HG03039 (cell line): ENCODE results near the gene SCART1.
"Not testable (repeated sequence)": the region's sequence is repeated elsewhere in the genome, so short reads cannot be mapped to it uniquely, and the experiment has no call there.

ENCODE experiments used
- ATAC-seq: cut with Tn5 transposase; IDR thresholded peaks from one replicate; pipeline ENCODE4 v1.9.1; 2021; ENCODE audit warnings: mild to moderate bottlenecking, moderate library complexity; ENCODE audit not compliant: unreplicated experiment

SCART1 gene

DNA sequence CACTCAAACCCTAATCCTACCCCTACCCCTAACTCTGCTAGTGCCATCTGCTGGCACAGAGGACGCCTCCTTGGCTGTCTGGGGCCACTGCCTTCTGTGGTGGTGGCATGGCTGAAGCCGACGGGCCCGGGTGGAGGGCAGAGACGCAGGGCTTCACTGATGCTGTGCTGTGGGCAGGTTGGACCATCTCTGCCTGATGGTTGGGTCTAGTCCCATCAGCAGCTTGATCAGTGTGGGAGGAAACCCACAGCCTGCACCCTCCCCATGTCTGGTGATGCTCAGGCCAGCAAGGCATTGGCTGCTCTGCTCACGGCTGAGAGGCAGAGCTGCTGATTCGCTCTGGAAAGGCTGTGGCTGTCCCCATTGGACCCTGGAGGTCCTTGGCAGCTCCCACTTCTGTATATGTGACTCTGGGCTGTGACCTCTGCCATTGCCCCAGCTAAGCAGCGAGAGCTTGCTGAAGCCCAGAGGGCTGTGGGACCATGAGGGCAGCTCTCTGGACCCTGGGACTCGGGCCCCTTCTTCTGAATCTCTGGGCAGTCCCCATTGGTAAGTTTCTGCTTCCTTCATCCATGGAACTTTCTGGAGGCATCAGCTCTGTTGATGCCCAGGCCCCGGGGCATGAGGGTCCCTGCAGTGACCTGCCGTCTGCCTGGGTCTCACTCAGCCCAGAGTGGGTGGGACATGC, at the start of gene SCART1:
Gene SCART1, plus strand, starts transcription at position 430 of the 688 bp plus-strand sequence. Its CDS starts 53 bp downstream, at position 483.
- no peak for ATAC-seq

DNA sequence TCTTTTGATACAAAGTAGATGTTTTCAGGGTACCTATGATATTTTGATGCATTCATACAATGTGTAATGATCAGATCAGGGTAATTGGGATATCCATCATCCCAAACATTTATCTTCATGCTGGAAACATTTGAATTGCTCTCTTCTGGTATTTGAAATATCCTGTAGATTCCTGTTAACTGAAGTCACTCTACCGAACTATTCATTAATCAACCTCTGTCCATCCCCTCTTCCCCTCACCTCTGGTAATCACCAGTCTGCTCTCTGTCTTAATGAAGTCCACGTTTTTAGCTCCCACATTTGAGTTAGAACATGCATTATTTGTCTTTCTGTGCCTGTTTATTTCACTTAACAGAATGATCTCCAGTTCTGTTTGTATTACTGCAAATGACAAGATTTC, 48.5 kb upstream of the SCART1 start:
- no peak for ATAC-seq

DNA sequence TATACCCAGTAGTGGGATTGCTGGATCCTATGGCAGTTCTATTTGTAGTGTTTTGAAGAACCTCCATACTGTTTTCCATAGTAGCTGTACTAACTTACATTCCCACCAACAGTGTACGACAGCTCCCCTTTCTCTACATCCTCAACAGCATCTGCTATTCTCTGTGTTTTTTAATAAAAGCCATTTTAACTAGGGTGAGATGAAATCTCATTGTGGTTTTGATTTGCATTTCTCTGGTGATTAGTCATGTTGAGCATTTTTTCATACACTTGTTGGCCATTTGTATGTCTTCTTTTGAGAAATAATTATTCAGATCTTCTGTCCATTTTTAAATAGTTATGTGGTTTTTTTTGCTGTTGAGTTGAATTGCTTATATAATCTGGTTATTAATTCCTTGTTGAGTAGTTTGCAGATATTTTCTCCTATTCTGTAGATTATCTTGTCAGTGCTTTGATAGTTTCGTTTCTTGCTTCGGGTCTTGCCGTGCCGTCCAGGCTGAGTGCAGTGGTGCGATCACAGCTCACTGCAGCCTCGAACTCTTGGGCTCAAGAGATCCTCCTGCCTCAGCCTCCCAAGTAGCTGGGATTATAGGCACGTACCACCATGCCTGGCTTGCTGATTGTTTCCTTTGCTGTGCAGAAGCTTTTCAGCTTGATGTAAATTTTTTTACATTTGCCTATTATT, 47.8 kb upstream of the SCART1 start:
- no peak for ATAC-seq

DNA sequence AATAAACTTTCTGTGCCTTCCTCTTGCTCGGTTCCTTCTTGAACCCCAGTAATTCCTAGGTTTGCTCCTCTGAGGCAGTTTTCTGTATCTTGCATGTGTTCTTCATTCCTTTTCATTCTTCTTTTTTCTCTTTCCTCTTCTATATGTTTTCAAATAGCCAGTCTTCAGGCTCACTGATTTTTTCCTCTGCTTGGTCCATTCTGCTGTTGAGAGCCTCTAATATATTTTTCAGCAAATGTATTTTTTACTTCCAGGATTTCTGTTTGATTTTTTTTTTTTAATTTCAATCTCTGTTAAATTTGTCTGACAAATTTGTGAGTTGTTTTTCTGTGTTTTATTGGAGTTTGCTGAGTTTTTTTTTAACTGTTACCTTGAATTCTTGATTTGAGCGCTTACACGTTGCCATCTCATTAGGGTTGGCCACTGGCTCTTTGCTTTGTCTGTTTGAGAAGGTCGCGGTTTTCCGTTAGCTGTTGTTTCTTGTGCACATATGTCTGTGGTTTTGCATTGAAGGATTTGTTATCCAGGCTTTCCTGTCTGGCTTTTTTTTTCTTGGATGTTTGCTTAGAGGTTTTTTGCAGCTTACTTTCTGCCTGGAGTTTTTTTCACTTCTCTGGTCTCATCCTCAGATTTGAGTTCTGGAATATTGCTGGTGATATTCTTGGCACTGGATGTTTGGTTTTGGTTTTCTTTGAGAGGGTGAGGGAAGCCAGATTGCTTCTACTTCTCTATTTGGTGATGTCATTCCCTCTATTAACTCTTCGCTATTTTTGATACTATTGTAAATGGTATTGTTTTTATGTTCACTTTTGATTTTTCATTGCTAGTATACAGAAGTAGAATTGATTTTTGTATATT, 42.0 kb upstream of the SCART1 start:
- no peak for ATAC-seq

DNA sequence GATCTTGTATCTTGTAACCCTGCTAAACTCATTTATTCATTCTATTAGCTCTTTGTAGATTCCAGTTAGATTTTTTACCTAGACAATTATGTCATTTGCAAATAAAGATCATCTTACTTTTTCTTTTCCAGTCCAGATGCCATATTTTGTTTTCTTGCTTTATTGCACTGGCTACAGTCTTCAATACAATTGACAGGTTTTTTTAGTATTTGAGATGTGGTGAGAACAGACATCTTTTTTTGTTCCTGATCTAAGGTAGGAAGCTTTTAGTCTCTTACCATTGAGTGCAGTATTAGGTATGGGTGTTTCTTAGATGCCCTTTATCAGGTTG, 41.4 kb upstream of the SCART1 start:
- ATAC-seq: no peak

GRCh38 chr10:133414401-133414800, 39.3 kb upstream of the SCART1 start:
- not testable (repeated sequence) for ATAC-seq

GRCh38 chr10:133415752-133416151, 38.0 kb upstream of the SCART1 start:
- ATAC-seq: no peak

DNA sequence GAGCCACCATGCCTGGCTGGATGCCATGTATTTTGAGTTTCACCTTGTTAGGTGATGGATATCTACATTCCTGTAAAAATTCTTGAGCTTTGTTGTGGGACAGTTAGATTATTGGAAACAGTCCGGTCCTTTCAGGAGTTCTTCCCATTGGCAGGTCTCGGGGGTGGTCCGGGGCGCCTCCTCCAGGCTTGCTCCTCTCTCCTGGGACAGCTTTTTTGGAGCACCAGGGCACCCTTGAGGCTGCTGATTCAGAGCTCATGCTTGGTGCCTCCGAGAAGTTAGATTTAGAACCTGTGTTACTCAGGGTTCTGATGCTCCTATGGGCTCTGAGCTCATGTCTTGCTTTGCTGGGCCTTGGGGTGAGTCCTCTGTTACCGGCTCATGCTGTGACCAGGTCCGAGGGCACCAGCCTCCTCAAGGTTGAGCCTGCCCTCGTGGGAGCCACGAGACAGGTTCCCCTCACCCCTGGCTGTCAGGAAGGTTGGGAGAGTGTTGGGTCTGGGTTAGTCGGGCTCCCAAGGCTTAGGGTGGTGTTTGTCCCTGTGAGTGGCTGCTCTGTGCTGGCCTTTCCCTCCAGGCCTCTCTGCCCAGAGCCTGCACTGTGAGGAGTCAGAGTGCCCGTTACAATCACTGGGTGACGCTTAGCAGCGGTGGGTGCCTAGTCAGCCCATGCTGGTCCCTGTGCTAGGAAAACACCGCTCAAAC, 35.3 kb upstream of the SCART1 start:
- ATAC-seq: no peak

GRCh38 chr10:133419211-133419950, 34.4 kb upstream of the SCART1 start:
- ATAC-seq: no peak

DNA sequence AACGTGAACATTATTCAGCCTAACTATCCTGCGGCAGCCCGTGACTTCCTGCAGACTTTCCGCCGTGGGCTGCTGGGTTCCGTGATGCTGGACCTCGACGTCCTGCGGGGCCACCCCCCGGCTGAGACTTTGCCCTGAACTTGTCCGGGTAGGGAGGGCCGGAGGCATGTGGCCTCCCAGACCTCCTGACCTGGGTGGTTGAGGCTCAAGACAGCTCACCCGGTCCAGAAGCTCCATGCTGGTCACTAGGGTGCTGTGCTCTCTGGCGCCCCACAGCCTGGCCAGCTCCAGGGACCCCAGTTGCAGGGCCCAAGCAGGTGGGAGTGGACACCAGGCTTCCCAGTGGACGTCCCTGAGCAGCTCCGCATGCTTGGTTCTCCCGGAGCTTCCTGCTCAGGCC, 33.7 kb upstream of the SCART1 start:
- ATAC-seq: no peak

- no peak for ATAC-seq
These were observed 33.2 kb upstream of the SCART1 start for GRCh38 chr10:133420579-133420978.

DNA sequence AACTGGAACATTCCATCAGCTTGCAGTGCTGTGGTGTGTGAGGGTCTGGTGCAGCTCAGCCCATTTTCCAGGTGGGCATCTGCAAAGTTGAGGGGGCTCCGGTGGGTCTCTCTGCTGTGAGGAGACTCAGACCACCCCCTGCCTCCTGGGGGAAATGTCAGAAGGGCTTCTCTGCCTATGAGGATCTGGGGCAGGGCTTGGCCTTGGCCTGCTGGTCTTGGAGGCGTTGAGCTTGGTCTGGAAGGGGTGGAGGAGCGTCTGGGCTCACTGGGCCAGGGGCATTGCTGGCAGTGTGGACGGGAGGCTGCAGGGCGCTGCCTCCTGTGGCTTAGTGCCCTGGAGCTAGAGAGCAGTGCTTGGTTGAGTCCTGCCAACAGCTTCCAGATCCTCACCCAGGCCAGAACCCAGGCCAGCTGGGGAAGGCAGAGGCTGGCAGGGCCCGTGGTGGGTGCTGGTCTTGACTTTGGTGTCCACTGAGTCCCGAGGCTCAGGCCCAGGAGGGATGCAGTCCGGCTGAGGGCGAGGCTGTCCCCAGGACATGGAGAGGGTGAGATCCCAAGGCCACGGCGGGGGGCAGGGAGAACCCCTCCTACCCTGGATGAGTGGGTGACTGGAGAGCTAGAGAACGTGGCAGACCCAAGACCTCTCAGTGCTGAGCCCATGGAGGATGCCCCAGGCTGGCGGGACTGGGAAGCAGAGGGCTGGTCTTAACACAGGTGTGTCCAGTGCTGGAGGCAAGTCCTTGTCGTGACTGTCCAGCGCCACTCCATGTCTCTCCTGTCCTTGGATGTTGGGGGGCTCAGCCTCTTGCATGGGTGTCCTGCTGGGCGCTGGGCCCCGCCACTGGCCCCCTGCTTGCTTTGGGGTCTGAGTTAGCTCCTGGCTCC, 32.2 kb upstream of the SCART1 start:
- ATAC-seq: no peak

DNA sequence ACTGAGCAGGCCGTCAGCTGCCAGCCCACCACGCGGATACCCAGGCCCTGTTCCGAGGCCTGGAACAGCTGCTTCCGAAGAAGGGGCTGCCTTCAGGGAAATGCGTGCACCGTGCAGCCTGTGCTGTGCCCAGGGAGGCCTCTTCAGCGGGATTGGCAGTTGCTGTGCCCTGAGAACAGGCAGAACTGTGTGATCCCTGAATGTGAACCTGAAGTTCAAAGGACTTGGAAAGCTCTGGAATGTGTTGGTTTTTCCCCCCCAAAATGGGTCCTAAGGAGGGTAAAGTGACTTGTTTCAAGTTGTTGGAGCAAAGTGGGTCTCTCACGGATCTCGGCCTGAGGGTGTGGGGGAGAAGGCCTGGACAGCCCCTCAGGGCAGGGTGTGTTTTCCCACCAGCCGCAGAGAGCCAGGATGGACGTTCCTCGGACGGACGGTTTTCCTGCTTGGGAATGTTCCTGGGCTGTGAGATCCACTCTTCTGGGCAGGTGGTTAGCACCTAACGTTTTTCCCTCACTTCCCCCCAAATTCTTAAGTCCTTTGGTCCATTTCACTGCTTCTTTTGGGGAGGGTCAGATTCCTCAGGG, 31.4 kb upstream of the SCART1 start:
- ATAC-seq: no peak

DNA sequence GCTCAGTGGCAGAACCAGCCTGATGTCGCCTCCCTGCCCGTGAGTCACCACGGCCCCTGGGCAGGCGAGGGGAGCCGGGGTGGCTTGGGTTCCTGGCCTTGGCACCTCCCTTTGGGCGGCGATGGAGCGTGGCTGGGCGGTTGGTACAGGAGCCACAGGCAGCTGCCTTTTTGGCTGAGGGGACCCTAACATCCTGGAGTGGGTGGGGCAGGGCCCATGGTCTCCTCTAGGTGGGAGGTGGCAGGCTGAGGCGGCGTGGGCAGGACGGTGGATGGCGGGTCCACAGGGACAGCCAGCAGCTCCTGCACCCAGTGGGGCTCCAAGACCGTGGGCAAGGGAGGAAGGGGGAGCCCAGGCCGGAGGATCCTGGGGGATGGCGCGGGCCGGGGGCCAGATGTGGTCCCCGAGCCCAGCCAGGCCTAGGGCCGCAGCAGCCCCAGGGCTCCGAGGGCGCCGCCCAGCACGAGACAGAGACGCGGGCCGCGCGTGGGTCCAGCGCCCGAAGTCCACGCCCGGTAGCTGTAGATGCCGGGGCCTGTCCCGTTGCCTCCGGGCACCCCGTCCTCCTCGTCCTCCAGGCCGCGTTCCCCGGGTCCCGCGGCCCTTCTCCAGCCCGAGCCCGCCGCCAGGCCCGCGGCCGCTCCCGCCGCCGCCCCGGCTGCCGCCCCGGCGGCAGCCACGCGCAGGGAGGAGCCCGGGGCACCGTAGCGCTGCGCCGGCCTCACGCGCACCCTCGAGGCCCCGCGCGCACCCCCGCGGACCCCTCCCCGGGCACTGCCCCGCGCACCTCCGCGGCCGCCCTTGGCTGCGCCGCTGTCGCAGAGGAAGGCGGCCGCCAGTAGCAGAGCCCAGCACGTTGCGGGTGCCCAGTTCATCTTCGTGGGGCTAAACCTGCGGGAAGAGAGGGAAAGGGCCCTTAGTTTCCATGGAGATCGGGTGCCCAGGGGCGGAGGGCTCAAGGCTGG, 30.7 kb upstream of the SCART1 start:
- ATAC-seq: no peak

GRCh38 chr10:133424102-133424501, 29.6 kb upstream of the SCART1 start:
- not testable (repeated sequence) for ATAC-seq

GRCh38 chr10:133424601-133425000, 29.1 kb upstream of the SCART1 start, which contains the start of gene SPRN:
SPRN (minus strand) TSS chr10:133424625; CDS start chr10:133423681, 944 bp downstream.
- ATAC-seq: not testable (repeated sequence)

DNA sequence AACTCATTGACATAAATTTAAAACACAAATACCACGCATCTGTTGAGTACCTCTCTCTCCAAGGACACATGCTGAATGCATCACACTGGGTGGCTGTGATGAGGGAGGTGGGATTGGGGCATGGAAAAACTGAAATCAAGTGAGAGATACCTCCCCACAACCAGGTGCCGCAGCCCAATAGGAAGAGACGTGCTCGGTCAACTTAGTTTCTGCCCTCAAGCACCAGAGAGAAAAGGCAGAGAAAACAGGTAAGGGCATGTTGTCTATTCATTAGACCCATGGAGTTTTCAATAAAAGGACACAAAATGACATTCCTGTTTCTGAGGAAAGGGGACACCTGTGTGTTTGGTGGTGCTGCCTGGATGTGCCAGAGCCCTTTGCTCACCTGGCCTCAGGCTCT, 24.2 kb upstream of the SCART1 start:
- not testable (repeated sequence) for ATAC-seq
